Stimulated activated CD8-positive, alpha-beta memory T cell treated with anti-CD3 and anti-CD28 coated beads, Interleukin-4, amount 100 ng/mL, for 24 hours (primary cell): ENCODE data around the gene TMEM131L.
"Not testable (repeated sequence)": the region's sequence is repeated elsewhere in the genome, so short reads cannot be mapped to it uniquely, and the experiment has no call there.

ENCODE experiments used
- DNase-seq: peaks from one replicate; pipeline ENCODE4 v3.0.0-alpha.2; 2020; ENCODE audit warnings: low read depth

Gene TMEM131L

GRCh38 chr4:153661215-153661822 lies 195.2 kb downstream of the TMEM131L start:
- DNase-seq, result no peak

GRCh38 chr4:153661908-153662307 lies 195.7 kb downstream of the TMEM131L start:
- no peak for DNase-seq

- no peak for DNase-seq
Measured at GRCh38 chr4:153663667-153664066, 197.5 kb downstream of the TMEM131L start.

GRCh38 chr4:153666505-153666904 lies 200.3 kb downstream of the TMEM131L start:
- DNase-seq, result not testable (repeated sequence)

DNA sequence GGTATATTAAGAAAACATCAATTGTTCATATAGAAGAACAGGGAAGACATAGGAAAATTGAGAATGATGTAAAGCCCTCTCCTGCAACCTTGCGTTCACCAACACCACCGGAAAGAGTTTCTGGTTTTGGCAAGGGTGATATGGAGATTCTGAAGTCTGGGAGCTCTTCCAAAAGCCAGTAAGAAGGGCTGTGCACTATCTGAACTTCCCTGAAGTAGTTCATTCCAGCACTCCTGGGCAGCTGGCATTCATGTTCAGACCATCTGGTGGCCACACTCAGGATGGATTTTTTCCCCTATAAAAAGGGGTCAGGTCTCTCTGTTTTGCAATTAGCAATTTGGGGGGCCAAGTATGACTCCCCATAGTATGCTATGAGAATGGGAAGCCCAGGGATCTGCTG lies 202.5 kb downstream of the TMEM131L start:
- DNase-seq, result no peak

GRCh38 chr4:153669838-153670237 lies 203.7 kb downstream of the TMEM131L start:
- no peak for DNase-seq

- DNase-seq, result no peak
Measured at GRCh38 chr4:153676486-153676885, 210.3 kb downstream of the TMEM131L start.

DNA sequence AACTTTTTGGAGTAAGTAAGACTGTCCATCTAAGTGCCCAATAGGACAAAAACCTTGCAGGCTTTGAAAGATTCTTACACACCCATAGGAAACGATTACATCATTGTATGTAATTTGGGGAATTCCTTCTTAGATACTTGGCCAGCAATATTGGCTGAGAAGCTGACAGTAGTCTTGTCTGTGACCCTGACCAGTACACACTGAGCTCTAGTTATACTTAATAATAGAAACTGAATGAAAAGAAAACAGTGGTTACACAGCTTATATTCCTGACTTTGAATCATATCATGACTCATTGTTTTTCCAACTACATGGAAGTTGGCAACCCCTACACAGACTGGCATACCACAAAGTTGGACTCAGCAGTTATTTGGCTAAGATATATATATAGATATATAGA lies 210.8 kb downstream of the TMEM131L start:
- no peak for DNase-seq

DNA sequence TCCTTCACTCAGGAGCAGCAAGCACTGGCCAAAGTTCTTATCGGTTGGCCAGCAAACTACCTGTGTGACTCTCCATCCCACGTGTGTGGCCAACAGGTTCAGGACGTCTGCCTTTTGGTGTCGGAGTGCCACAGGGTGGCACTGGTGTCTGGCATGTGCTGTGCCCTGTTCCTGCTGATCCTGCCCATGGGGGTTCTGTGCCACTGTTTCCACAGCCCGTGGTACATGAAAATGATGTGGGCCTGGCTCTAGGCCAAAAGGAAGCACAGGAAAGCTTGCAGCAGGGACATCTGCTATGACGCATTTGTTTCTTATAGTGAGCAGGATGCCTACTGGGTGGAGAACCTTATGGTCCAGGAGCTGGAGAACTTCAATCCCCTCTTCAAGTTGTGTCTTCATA lies 213.3 kb downstream of the TMEM131L start:
- DNase-seq, result no peak

DNA sequence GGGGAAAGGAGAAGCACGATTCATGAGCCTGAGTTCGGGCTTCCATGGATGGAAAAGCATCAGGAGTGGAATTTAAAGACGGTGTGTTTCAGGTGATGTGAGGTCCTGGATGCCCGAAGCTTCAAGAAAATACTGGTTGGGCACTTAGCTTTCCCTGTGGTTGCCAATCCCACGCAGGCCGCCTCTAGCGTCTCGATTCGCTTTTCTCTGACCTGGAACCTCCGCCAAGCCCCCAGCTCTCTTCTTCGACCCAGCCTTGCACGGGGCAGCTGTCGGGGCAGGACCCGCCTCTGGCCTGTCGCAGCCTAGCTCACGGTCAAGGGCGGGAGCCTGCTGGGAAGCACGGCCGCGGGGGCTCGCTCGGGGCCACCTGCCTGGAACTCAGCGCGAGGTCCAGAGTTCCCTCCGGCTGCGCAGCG lies 217.6 kb downstream of the TMEM131L start:
- no peak for DNase-seq

DNA sequence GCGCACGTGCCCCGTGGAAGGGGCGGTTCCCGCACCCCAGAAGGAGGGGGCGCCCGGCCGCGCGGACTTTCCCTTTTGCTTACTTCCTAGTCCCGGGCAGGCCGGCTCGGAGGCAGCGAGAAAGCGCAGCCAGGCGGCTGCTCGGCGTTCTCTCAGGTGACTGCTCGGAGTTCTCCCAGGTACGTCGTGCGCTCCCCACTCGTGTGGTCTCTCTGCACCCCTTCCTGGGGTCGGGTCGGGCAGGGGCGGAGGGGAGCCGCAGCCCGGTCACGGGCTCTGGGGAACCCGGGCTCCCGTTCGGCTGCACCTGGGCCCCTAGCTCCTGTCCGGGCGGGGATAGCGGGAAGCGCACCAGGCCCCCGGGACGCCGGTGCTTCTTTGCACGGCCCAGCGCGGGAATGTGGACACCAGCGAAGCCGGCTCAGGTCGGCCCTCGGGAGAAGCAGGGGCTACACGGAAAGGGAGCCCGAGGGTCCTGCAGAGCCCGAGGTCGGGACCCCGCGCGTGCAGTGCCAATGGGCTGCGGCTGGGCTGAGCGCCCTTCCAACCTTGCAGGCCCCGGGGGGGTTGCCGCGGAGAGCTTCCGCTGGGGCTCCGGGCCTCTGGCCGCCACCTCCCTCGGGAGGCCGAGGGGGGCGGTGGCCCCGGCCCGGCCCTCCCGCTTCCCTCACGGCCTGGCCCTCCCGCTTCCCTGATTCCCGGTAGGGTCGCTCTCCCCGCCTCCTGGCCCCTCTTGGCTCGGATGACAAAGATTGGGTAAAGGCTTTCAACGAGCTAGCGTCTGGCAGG lies 218.2 kb downstream of the TMEM131L start, which contains the start of gene TLR2:
TSS of gene TLR2 (plus strand) at position 99 of the 789 bp plus-strand sequence. CDS start 18,628 bp downstream, outside the sequence.
- DNase-seq, result peak; percentile 39

- DNase-seq, result no peak
Measured at GRCh38 chr4:153684971-153685371, 218.8 kb downstream of the TMEM131L start.
